HT-29 (cell line): Measurements from ENCODE around the gene ITPKB. TPM values are rescaled to one million over a fixed set of nuclear protein-coding genes. Genes with fewer than 3 reads are reported as not detected.

ENCODE experiments used
- DNase-seq: peaks from one replicate; pipeline ENCODE4 v3.0.0-alpha.2; 2015; ENCODE audit warnings: low spot score
- total RNA-seq: library from RNA; depleted of rRNA; stranded (reverse); fragments of >200 nt; shearing (Covaris generic); gene quantifications from 2 replicates; pipeline ENCODE4 v1.2.3, GENCODE V29; 2014

ITPKB gene
- total RNA-seq, 1 experiment from 2014 or later: 2.9 TPM

GRCh38 chr1:226638608-226639007, 100.5 kb downstream of the ITPKB start:
- DNase-seq: no peak

DNA sequence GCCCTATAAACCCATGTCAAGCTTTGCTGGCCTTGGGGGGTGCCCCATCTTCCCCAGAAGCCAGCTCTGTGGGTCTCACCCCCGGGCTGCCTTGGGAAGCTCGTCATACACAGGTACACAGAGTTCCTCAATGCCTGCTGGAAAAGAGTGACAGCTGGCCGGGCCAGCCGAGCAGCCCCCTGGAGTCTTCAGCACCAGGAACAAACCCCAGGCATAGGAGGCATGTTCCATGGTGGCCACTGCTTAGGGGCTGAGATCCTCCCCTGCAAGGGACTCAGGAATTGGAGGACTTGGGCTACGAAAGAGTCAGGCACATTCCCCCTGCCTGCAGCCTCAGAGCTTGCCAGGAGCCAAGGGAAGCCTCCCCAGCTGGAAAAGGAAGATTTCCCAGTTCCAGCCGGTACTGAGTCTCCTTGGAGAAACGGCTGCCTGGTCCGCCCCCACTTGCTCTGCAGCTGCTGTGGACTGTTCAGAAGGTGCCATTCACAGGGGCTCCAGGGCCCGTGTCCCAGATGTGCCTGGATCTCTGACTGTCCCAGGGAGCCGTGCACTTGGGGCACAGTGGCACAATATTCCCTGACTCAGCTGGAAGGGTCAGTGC, 101.0 kb downstream of the ITPKB start:
- no peak for DNase-seq

DNA sequence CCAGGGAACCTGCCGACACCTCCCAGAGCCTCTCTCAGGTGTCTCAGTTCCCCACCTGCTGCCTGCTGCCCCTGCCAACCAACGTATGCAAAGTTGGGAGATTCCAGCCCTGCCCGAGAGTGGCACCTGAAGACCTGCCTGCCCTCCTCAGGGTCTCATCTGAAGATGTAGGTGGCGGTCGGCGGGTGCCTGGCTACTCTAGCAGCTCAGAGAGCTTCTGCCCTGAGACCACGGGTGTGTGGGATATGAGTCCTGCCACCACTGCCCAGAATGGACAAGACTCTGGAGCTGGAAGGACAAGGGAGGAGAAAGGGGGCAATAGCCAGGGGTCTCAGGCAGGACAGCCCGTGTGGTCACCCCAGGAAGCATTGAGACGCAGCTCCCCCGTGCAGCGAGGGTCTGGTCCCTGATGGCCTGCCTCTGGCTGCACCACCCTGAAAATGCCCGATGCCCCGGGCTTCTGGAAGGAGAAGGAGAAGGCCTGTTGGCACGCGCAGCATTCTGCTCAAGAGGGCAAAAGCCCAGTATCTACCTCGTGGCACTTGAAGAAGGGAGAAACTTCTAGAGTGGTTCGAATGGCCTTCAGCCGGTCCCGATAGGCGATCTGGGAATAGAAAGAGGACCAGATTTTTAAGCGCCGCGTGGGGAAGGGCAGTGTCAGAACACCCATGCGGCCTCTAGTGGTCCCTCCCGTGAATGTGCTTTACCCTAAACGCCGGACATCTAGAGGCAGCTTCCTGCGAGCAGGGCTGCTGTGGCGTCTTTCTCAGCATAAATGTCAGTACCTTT, 101.7 kb downstream of the ITPKB start:
- no peak for DNase-seq

DNA sequence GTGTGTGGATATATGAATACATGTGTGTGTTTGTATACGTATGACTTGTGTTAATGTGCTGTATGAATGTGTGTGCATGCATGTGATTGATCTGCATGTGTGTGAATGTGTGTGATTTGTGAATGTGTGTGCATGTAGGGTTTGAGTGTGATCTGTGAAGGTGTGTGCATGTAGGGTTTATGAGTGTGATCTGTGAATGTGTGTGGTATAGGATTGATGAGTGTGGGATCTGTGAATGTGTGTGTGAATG, 102.3 kb downstream of the ITPKB start:
- no peak for DNase-seq

DNA sequence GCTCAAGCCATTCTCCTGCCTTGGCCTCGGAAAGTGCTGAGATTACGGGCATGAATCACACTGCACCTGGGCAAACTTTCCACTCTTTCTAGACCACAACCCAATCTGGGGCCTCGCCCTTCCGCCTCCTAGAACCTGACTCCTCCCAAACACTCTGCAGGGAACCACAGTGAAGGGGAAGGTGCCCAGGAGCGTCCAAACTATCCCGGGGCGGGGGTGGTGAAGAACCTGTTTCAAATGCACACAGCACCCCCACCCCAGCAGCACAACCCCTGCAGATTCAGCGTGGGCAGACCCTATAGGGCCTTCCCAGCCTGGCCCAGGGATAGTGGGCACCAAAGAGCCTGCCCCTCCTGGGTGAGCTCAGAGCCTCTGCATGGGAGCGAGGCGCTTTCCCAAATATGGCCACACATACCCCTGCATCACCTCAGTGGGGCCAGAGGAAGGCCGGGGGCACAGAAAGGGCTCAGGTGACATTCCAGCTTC, 103.6 kb downstream of the ITPKB start:
- no peak for DNase-seq

- DNase-seq: no peak
Observed at GRCh38 chr1:226634611-226635246, 104.4 kb downstream of the ITPKB start.

DNA sequence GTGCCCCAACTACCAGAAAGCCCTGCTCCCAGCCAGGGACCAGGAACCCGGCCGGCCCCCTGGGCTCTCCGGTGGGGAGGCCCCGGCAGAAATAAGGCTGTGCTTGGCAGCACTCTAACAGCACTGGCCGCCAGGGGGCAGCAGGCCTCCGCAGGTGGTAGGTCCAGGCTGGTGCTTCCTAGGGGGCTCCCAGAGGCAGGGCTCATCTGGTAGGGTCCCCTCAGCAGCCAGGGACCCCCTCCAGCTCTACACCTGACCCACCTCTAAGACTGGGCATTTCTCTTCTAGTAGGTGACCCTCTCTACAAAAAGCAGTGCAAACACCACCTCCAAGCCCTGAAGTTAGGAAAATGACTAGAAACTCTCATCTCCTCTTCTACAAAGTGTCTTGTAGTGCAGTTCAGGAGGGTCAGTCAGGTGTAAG, 104.9 kb downstream of the ITPKB start:
- peak; percentile 78 for DNase-seq

- DNase-seq: no peak
Observed at GRCh38 chr1:226633541-226634165, 105.4 kb downstream of the ITPKB start.

GRCh38 chr1:226632922-226633351, 106.1 kb downstream of the ITPKB start:
- no peak for DNase-seq

DNA sequence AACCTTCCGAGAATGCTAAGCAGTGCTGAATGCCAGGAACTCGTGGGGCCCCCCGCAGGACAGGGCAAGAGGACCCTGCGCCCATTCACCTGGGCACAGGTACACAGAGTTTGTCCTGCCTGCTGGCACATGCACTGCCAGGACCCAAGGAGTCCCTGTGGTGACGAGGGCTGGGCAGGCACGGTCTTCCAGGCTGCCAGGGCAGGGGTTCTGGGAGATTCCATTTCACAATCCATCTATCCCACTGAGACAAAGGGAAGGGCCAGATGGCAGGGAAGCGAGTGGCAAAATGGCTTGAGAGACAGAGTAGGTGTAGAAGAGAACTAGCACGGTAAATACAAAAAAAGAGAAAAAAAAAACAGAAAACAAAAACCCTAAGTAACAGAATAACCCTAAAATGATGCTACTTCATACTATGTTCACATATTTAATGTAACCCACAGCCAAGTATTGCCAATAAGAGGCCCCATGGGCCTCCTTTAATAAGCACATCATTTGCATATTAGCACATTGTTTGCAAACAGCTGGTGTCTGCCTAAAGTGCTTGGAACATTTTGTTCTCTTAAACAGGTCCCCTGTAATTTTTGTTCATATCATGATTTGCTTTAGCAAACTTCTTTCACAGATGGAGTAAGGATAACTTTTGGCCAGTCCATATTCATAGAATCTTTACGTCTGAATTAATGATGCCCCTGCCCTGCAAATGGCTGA, 106.8 kb downstream of the ITPKB start:
- no peak for DNase-seq

DNA sequence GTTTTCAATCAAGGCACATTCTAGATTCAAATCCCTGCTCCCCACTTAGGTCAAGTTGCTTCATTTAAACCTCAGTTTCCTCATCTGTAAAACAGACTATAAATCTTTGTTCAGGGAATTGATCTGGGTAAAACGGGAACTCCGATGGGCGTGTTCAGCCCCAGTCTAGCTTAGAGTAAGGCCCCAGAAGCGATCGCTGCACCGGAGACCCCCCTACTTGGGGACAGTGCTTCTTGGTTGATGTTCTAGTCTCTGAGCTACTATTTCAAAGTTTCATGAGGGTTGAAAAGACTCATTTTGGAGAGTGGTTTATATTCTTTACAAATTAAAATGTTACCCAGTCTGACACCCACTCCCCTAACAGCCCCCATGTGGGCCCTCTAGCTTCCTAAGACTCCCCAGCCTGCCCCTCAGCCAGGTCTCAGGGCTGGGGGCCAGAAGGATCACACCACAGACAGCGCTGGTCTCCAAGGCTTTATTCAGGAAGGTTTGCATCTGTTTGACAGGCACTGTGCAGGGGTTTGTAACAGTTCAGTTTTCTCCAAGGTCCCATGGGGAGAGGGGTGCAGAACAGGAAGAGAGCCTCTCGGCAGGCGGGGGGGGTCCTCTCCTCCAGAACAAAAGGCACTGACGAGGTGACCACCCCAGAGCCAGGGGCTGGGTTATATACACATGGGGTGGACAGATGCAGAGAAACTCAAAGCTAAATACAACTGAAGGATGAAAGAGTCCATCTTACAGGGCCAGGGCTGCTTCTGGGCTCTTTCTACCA, 107.7 kb downstream of the ITPKB start:
- DNase-seq: no peak

- DNase-seq: no peak
Observed at GRCh38 chr1:226630592-226630991, 108.5 kb downstream of the ITPKB start.

DNA sequence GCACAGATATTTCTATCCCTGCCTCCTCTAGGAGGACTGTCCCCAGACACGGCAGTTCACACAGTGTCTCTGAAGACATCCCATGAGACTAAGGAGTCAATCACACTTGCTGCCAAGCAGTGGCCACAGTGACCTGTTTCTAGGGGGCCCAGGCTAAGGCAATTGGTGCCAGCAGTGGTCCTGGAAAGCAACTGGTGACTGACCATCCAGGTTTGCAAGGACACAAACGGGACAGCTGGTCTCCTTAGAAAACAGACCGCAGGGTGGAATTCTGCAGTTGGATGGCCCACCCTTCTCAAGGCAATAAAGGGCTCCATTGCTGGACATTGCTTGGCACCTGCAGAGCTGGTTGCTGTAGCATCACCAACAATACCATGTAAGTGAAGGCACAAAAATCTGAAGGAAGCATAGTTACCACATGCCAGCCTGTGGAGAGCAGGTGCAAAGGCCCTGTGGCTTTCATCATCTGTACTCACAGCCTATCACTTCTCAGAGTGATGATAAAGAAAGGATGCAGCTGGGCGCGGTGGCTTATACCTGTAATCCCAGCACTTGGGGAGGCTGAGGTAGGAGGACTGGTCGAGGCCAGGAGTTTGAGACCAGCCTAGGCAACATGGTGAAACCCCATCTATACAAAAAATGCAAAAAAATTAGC, 109.1 kb downstream of the ITPKB start:
- DNase-seq: no peak

DNA sequence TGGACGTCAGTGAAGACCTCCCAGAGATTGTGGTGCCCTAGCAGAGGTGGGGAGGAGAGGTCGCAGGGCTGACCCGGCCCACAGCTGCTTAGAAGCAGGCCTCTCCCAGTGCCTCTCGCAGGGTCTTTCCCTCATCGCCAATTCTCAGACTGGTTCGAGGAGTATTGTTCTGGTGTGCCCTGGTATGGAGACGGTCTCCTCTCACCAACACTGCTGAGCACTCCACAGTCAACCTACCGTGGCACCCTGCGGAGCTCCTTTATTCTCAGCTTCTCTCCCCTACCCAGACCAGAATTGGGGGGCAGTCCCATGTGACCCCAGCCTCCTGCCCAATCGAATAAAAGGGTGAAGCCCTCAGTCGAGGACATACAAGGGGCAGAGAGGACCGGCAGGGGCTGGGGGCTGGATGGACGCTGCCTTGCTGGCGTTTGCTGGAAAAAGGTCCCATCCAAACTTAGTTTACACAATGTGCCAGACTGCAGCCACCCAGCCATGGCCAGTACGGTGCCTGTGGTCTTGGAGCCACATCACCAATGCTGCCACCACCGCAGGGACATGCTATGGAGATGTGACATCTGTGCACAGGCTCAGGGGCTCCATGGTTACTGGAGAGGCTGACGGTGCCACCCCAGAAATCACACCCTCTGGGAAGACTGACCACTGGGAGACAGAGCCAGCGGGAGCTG, 109.7 kb downstream of the ITPKB start:
- no peak for DNase-seq

DNA sequence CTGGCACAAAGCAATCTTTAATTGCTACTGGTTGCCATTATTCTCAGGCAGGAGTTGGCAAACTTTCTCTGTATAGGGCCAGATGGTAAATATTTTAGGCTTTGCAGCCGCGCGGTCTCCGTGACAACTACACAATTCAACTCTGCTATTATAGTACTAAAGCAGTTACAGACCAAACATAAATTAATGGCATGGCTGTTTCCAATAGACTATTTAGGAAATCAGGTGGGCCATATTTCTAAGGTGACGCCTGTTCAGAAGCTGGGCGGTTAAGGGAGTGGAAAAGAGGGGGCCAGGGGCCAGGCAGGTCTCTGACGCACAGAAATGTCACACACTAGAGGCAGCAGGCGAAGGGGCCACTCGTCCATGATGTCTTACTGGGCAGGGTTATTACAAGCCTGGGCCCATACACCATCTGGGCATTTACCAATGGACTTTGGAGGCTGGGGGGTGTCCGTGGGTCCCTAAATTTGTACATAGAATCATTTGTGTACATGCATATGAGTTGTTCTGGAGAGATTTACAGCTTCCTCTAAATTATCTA, 110.4 kb downstream of the ITPKB start:
- DNase-seq: no peak

DNA sequence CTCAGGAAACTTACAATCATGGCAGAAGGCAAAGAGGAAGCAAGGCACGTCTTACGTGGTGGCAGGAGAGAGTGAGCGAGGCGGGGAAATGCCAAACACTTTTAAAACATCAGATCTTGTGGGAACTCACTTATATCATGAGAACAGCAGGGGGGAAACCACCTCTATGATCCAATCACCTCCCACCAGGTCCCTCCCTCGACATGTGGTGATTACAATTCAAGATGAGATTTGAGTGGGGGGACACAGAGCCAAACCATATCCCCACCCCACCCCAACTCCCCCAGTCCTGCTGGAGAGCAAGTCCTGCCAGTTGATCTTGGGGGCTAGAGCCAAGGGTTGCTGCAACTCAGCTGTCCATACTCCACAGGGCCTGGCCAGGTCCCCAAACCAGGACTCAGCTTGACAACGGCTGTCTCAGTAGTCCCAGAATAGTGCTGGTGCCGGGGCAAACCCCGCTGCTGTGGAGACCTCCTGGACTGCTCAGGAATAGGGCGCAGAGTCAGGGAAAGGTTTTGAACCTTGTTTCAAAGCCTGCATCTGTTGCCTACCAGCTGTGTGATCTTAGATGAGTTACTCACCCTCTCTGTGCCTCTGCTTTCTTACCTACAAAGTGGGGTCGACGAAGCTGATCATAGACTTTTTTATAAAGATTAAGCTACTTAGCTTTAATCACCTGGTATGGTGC, 111.0 kb downstream of the ITPKB start:
- no peak for DNase-seq

GRCh38 chr1:226627050-226627755, 111.9 kb downstream of the ITPKB start:
- DNase-seq: no peak

GRCh38 chr1:226626577-226626956, 112.5 kb downstream of the ITPKB start:
- DNase-seq: peak; percentile 64
